Cortex of kidney (tissue), 1 donor: Measurements from ENCODE around the gene GSG1L.

ENCODE experiments used
- DNase-seq: peaks from one replicate; lab custom pipeline; 2025; lab: John Stamatoyannopoulos, UW

The GSG1L gene

DNA sequence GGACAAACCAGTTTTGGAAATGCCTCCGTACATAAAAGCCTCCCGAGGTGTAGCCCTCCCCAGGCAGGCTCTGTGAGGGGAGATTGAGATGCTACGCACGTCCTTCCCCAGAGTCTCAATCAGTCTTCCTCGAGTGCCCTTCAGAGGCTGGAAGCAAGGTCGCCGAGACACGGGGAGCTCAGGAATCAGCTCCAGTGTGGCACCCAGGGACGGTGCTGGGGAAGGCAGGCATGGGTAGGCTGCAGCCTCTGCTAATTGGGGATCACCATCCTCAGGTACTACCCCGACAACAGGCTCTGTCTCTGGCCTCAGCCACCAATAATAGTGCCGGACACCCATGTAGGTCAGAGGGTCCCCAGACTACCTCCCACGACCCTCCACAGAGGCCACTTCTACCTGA lies 28.1 kb upstream of the GSG1L start:
- DNase-seq, result no peak

- no peak for DNase-seq
Measured at GRCh38 chr16:28090646-28091377, 27.3 kb upstream of the GSG1L start.

DNA sequence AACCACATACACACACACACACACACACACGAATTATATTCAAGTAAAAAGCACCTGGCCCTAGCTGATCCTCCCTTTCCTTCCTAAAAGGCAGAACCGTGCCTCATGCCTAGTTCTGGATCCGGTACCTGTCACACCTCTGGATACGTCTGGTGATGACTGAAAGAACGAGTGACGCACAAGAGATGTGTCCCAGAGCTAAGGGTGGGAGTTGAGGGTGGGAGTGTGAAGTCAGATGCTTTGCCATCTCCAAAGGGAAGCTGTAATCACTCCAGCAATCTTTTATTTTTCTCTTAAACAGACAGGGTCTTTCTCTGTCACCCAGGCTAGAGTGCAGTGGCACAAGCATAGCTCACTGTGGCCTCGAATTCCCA lies 26.5 kb upstream of the GSG1L start:
- DNase-seq, result no peak

- no peak for DNase-seq
Measured at GRCh38 chr16:28089205-28089991, 25.9 kb upstream of the GSG1L start.

DNA sequence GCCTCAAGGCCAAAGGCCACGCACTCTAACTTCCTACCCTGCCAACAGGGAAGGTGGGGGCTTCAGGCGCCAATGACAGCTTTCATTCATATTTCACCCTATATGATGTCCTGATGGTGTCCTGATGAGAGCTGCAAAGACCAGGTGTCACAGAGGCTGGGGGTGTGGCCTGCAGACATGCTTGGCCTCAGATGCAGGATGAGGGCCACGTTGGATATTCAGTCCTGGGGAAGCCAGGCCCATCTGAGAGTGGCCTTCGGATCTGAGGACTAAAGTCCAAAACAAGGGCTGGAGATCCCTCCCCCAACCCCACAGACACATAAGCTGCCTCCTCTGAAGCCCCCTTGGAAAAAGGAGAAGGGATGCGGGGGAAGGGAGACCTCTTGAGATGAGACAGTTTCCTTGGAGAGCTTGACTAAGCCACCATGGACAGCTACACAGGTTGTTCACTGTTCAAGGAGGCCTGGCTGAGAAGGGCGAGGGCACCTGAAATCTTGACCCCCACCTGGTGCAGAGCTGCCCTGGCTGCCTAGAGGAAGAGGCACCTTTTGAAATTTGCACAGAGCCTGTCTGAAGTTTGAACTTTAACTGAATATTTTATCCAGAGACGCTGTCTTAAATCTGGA lies 24.3 kb upstream of the GSG1L start:
- DNase-seq, result no peak

DNA sequence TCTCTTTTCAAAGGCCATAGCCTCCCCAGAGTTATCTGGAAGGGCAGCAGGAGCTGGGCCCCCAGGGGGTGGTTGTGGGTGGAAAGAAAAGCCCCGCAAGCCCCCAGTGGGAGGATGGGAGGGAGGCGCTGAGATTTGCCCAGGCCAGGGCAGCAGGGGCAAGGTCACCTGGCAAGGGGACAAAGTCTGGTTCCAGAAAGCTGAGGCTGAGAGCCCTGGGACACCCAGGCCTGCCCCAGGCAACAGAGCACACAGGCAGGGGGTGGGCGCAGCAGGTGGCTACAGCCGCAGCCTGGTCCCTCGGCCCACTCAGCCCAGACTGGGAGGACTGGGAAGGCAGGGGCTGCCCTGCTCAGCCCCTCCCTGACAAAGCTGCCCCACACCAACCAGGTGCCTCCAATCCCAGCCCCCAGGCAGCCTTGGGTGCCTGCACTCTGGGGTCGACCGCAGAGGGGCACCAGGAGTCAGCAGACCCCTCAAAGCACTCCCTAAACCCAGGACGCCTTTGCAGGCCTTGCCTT lies 23.7 kb upstream of the GSG1L start:
- no peak for DNase-seq

DNA sequence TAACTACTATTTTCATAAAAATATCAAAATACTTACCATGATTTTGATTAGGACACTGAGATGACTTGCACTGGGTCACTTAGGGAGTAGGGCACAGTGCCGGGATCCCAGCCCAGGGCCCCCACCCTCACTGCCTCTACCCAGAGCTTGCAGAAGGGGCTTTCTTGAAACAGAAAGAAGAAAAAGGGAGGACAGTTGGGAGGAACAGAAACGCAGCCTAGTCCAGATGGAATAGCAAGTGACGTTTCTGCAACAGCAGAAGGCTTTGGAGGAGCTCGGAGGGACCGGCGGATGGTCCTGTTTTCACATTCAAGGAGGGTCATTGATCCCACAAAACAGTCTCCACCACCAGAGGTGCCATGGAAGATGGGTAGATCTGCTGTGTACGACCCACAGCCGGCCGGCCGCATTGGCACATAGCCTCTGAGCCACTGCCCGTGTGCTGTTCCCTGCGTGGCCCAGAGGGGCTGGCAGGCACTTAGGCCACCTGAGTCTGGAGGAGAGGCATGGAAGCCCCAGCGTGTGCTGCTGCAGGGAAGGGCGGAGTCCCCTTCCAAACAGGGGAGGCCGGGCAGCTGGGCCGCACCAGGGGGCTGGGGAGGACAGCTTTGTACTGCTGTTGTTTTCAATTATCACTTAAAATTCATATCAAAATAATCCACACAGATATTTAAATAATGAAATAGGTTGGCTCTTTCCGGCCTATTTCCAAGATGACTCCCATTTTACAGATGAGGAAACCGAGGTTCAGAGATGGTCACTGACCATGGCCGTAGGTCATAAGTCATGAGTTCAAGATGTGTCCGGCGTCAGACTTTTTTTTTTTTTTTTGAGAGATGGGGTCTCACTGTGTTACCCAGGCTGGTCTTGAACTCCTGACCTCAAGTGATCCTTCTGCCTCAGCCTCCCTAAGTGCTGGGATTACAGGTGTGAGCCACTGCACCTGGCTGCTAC lies 22.9 kb upstream of the GSG1L start:
- DNase-seq, result no peak

GRCh38 chr16:28085389-28086171 lies 22.1 kb upstream of the GSG1L start:
- DNase-seq, result no peak

- no peak for DNase-seq
Measured at GRCh38 chr16:28084209-28084608, 20.7 kb upstream of the GSG1L start.

- DNase-seq, result no peak
Measured at GRCh38 chr16:28082624-28083023, 19.1 kb upstream of the GSG1L start.

GRCh38 chr16:28081391-28081968 lies 18.0 kb upstream of the GSG1L start:
- no peak for DNase-seq

GRCh38 chr16:28078261-28078660 lies 14.7 kb upstream of the GSG1L start:
- DNase-seq, result no peak

DNA sequence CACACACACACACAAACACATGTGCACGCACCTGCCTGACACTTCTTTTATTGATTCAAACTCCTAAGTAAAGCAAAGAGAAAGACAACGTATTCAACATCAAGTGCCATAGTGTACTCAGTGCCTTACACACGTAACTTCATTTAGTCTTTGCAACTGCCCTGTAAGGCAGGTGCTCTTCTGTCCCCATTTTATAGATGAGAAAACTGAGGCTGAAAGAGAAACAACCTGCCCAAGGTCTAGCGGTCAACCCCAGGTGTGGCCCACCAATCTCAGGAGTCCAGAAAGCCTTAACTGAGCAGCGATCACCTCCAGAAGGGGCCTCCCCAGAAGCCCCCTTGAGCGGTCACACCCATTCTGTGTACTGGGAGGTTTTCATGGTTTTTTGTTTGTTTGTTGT lies 10.3 kb upstream of the GSG1L start:
- no peak for DNase-seq

GRCh38 chr16:28072087-28072486 lies 8.6 kb upstream of the GSG1L start:
- no peak for DNase-seq

DNA sequence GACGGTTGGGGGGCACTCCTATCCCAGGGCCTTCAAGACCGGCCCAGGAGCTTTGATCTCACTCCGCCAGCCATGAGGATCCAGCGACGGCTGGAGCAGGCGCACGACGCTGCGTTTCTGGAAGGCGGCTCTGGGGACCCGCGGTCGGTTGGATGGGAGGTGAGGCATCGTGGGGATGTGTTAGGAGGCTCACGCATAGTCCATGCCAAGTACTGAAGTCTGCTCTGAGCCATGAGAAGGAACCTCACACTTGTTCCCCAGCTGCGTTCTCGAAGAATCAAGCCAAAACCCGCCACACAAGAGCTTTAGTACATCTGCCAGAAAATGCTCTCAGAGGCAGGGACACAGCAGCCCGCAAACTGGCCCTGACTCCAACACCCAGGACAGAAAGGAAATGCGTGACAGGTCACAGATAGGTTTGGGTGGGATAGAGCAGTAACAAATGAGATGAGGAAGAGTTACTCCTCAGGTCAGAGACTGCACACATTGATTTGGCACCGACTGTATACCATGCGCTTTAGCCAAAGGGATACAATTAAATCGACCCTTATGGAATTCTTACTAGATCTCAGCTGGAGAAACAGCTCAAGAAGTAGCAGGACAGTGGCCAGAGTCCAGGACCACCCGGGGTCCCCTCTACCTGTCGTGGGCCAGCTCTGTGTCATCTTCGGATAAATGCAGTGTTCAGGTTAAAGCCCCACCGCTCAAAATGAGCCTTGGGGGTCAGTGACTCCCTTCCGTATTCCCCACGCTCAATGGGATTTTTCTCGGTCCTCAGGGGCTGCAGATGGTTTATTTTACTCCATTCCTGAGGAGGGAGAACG lies 6.7 kb upstream of the GSG1L start:
- DNase-seq, result no peak

DNA sequence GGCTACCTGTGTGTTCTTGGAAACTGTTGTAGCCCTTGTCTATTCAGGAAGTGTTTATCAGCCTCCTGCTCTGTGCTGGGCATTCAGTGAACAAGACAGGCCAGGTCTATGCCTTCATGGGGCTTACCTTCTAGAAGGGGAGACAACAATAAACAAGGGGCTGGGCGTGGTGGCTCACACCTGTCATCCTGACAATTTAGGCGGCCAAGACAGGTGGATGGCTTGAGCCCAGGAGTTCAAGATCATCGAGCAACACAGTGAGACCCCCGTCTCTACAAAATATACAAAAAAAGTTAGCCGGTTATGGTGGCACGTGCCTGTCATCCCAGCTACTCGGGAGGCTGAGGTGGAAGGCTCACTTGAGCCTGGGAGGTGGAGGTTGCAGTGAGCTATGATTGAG lies 5.5 kb upstream of the GSG1L start:
- DNase-seq, result no peak

- DNase-seq, result no peak
Measured at GRCh38 chr16:28067604-28068379, 4.3 kb upstream of the GSG1L start.

DNA sequence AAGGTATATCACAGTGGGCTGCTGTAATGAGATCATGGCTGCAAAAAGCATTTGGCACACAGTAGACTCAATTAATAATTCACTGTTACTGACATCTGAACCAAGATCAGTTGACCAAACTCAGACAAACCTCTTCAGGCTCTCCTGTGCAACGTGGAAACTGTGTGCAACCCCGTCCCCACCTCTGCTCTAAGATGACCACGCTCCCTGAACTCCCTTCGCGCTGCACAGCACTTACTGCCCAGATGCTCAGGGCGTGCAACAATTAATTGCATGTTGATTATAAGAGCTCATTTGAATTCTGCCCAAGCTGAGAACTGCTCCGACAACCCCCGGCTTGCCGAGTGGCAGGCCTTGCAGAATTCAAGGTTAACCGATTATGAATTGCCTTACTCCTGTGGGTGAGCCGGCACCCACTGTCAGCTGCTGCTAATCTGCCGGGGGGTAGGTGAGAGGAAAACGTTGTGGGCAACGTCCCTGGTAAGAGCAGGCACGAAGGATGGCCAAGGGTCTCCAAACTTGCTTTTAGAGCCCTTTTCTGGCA lies 1.3 kb upstream of the GSG1L start:
- DNase-seq, result no peak

GRCh38 chr16:28064150-28064549 lies 636 bp upstream of the GSG1L start:
- DNase-seq, result no peak
